ENCODE results near the gene G6PC3.
"Not testable (repeated sequence)": the region's sequence is repeated elsewhere in the genome, so short reads cannot be mapped to it uniquely, and the experiment has no call there.

Gene G6PC3

GRCh38 chr17:44070455-44071197 is at the start of gene G6PC3:
Gene G6PC3 (plus strand): TSS chr17:44070735. CDS start chr17:44070966, 231 bp downstream.
- peak; percentile 91 for DNase-seq

GRCh38 chr17:44021227-44021626 is 49.3 kb upstream of the G6PC3 start:
- not testable (repeated sequence) for DNase-seq

GRCh38 chr17:44022246-44022645 is 48.3 kb upstream of the G6PC3 start:
- no peak for DNase-seq

GRCh38 chr17:44023545-44024270 is 46.8 kb upstream of the G6PC3 start:
- DNase-seq = no peak

GRCh38 chr17:44024271-44024663 is 46.3 kb upstream of the G6PC3 start:
- DNase-seq = no peak

- no peak for DNase-seq
These were observed 45.7 kb upstream of the G6PC3 start for GRCh38 chr17:44024853-44025252.

GRCh38 chr17:44029736-44030135 is 40.8 kb upstream of the G6PC3 start:
- no peak for DNase-seq

- DNase-seq = no peak
These were observed 40.1 kb upstream of the G6PC3 start for GRCh38 chr17:44030482-44030881.

GRCh38 chr17:44033861-44034408 is 36.6 kb upstream of the G6PC3 start:
- no peak for DNase-seq

- DNase-seq = not testable (repeated sequence)
These were observed 35.8 kb upstream of the G6PC3 start for GRCh38 chr17:44034688-44035087.

GRCh38 chr17:44037471-44037870 is 33.1 kb upstream of the G6PC3 start:
- no peak for DNase-seq

GRCh38 chr17:44038604-44039011 is 31.9 kb upstream of the G6PC3 start:
- no peak for DNase-seq

GRCh38 chr17:44039829-44040635 is 30.5 kb upstream of the G6PC3 start:
- no peak for DNase-seq

GRCh38 chr17:44043272-44043696 is 27.3 kb upstream of the G6PC3 start:
- DNase-seq = no peak

- no peak for DNase-seq
These were observed 26.5 kb upstream of the G6PC3 start for GRCh38 chr17:44044071-44044470.

GRCh38 chr17:44045486-44045885 is 25.0 kb upstream of the G6PC3 start:
- no peak for DNase-seq

GRCh38 chr17:44046893-44047292 is 23.6 kb upstream of the G6PC3 start:
- not testable (repeated sequence) for DNase-seq

GRCh38 chr17:44049294-44050060 is 21.1 kb upstream of the G6PC3 start:
- DNase-seq = no peak

- no peak for DNase-seq
These were observed 17.2 kb upstream of the G6PC3 start for GRCh38 chr17:44053125-44053872.

GRCh38 chr17:44059101-44059892 is 11.2 kb upstream of the G6PC3 start:
- DNase-seq = no peak

- DNase-seq = no peak
These were observed 9.1 kb upstream of the G6PC3 start for GRCh38 chr17:44061446-44061845.
